Neuronal stem cell (in vitro differentiated cells): ENCODE measurements around the gene C9orf57.
"Not testable (repeated sequence)": the region's sequence is repeated elsewhere in the genome, so short reads cannot be mapped to it uniquely, and the experiment has no call there.

ENCODE experiments used
- DNase-seq: peaks from one replicate; pipeline ENCODE4 v3.0.0-alpha.2; 2013; ENCODE audit warnings: low spot score
- H2AFZ ChIP-seq: one replicate; pipeline ENCODE4 v1.6.1; 2013; ENCODE audit warnings: mild to moderate bottlenecking, low read length, inconsistent platforms
- H2AK5ac ChIP-seq: 2 replicates; pipeline ENCODE4 v1.6.1; 2013; ENCODE audit warnings: low read depth, mild to moderate bottlenecking, inconsistent platforms, low read length, moderate library complexity, mixed read lengths
- H2BK120ac ChIP-seq: 2 replicates; pipeline ENCODE4 v1.6.1; 2013; ENCODE audit warnings: low read depth, mild to moderate bottlenecking, inconsistent platforms, low read length, moderate library complexity, mixed read lengths
- H2BK12ac ChIP-seq: one replicate; pipeline ENCODE4 v1.6.1; 2013; ENCODE audit warnings: low read length, inconsistent platforms
- H2BK15ac ChIP-seq: 2 replicates; pipeline ENCODE4 v1.6.1; 2013; ENCODE audit warnings: mild to moderate bottlenecking, low read length, inconsistent platforms, mixed read lengths
- H2BK5ac ChIP-seq: one replicate; pipeline ENCODE4 v1.6.1; 2013; ENCODE audit warnings: inconsistent platforms, mild to moderate bottlenecking, low read length, moderate library complexity
- H3K14ac ChIP-seq: one replicate; pipeline ENCODE4 v1.6.1; 2013; ENCODE audit warnings: low read length, inconsistent platforms
- H3K18ac ChIP-seq: 2 replicates; pipeline ENCODE4 v1.6.1; 2013; ENCODE audit warnings: low read length, inconsistent platforms
- H3K23ac ChIP-seq: 2 replicates; pipeline ENCODE4 v1.6.1; 2013; ENCODE audit warnings: low read depth, mild to moderate bottlenecking, mixed read lengths, low read length, inconsistent platforms; ENCODE audit not compliant: poor library complexity
- H3K27ac ChIP-seq: replicated peaks from 3 replicates; pipeline ENCODE4 v1.5.1; 2013; ENCODE audit warnings: low read length, inconsistent platforms
- H3K27me3 ChIP-seq, 3 experiments: 2 replicates each; pipeline ENCODE4 v1.6.1; 2013; ENCODE audit warnings: low read length in 3 of 3, mild to moderate bottlenecking in 2 of 3, inconsistent platforms in 1 of 3, low read depth in 1 of 3, mixed read lengths in 1 of 3, moderate library complexity in 1 of 3; ENCODE audit not compliant: control insufficient read depth in 3 of 3, insufficient read depth in 3 of 3
- H3K36me3 ChIP-seq, 2 donors: replicated peaks in 1 of 2; 2 replicates each; pipeline ENCODE4 v1.6.1; 2013; ENCODE audit warnings: low read length in 2 of 2; ENCODE audit not compliant: control insufficient read depth in 2 of 2, insufficient read depth in 2 of 2
- H3K4ac ChIP-seq: 2 replicates; pipeline ENCODE4 v1.6.1; 2013; ENCODE audit warnings: inconsistent platforms, mild to moderate bottlenecking, low read length, moderate library complexity
- H3K4me1 ChIP-seq, 2 donors: 1 replicate in 1 of 2; 2 replicates in 1 of 2; pipeline ENCODE4 v1.6.1; 2013; ENCODE audit warnings: low read length in 2 of 2, low read depth in 1 of 2; ENCODE audit not compliant: control insufficient read depth in 2 of 2, insufficient read depth in 1 of 2
- H3K4me2 ChIP-seq: one replicate; pipeline ENCODE4 v1.6.1; 2013; ENCODE audit warnings: mild to moderate bottlenecking, low read length, inconsistent platforms; ENCODE audit not compliant: insufficient read depth, poor library complexity, severe bottlenecking
- H3K4me3 ChIP-seq, 2 donors: 2 replicates each; pipeline ENCODE4 v1.5.1; 2013; ENCODE audit warnings: low read length in 2 of 2, mild to moderate bottlenecking in 2 of 2, inconsistent platforms in 1 of 2, moderate library complexity in 1 of 2
- H3K79me1 ChIP-seq: one replicate; pipeline ENCODE4 v1.6.1; 2013; ENCODE audit warnings: low read depth, mild to moderate bottlenecking, inconsistent platforms, low read length, moderate library complexity
- H3K9ac ChIP-seq: one replicate; pipeline ENCODE4 v1.6.1; 2013; ENCODE audit warnings: mild to moderate bottlenecking, low read depth, low read length, inconsistent platforms; ENCODE audit not compliant: poor library complexity
- H3K9me3 ChIP-seq, 2 donors: replicated peaks in 1 of 2; 2 replicates each; pipeline versions ENCODE3 to v1.6.1; 2013; ENCODE audit warnings: low read length in 2 of 2, mild to moderate bottlenecking in 2 of 2, inconsistent platforms in 1 of 2, low read depth in 1 of 2, mixed read lengths in 1 of 2, moderate library complexity in 1 of 2; ENCODE audit not compliant: control insufficient read depth in 2 of 2, insufficient read depth in 1 of 2
- H4K8ac ChIP-seq: one replicate; pipeline ENCODE4 v1.6.1; 2013; ENCODE audit warnings: low read depth, mild to moderate bottlenecking, inconsistent platforms, low read length, moderate library complexity
- H4K91ac ChIP-seq: one replicate; pipeline ENCODE4 v1.6.1; 2013; ENCODE audit warnings: low read length, low read depth, mild to moderate bottlenecking, inconsistent platforms; ENCODE audit not compliant: poor library complexity
- WGBS, 2 donors: extraction: QIAGEN DNeasy Blood & Tissue Kit; methylation state at CpG; one replicate each; pipeline ENCODE4 v1.1.7; 2013; ENCODE audit warnings: missing lambda C conversion rate in 2 of 2, mixed read lengths in 1 of 2; ENCODE audit not compliant: insufficient read length in 2 of 2, insufficient replicate concordance in 1 of 2; ENCODE audit errors: extremely low coverage in 2 of 2; 5-methylcytosine and 5-hydroxymethylcytosine counted together

The C9orf57 gene

DNA sequence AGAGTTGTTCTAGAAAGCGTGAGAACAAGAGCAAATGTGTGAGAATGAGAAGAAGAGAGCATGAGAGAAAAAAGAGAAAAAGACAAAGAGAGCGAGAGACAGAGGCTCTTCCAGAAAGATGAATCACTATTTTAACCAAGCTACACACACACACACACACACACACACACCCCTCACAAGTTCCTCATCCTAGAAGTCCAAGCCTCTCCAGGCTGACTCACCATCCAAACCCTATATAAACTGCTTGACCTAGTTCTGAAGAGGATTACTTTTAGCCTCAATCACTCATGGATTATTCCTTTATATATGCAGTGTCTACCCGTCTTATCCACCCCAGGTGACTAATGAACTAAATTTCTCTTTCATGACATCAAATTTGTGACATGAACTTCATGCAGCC, 37.6 kb downstream of the C9orf57 start:
- Histone ChIP-seq H3K79me1 (no peaks in the 10 kb centered on the region), H2BK120ac (no peak overlapping the region), H2AFZ (no peak overlapping the region), H3K27me3 (no peaks in the 10 kb centered on the region), H3K4me1 (no peaks in the 10 kb centered on the region), H3K4me3 (no peak overlapping the region), H3K36me3 (no peaks in the 10 kb centered on the region), H4K91ac (no peak overlapping the region), H3K9me3 (peaks cover 0 to 2% of the 10 kb centered on the region in 2 donors), H3K14ac (no peak overlapping the region), H3K18ac (no peak overlapping the region), H3K4me2 (no peak overlapping the region), H2AK5ac (no peak overlapping the region), H2BK15ac (no peak overlapping the region), H4K8ac (no peak overlapping the region), H3K4ac (no peak overlapping the region), H3K27ac (no peak overlapping the region), H2BK5ac (no peak overlapping the region), H2BK12ac (no peak overlapping the region), H3K23ac (no peak overlapping the region), H3K9ac (no peak overlapping the region)
- no peak for DNase-seq
- WGBS, 2 donors: no CpG with 5 or more reads among the region's 3 CpGs

DNA sequence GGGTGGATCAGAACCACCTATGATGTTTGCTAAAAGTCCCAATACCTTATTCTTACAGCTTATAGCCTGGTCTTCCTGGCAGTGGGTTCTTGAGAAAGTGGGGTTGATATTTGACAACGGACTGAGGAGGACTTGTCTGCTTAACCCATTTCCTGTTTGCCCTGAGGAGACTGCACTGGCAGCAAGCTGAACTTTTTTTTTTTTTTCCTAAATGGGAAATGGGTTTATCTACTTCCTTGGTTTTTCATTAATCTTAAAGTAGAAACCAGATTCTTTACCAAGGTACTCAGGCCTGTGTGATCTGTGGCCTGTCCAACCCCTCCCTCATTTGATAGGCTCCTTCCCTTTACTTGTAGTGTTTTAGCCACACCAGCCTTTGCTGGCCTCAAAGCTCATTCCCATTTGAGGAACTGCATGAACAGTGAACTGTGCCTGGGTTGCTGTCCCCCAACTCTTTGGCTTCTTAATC, 47.1 kb downstream of the C9orf57 start:
- no peak overlapping the region for H4K91ac ChIP-seq
- H3K4me2 ChIP-seq: no peak overlapping the region
- H3K9ac ChIP-seq: no peak overlapping the region
- no peaks in the 10 kb centered on the region for H3K79me1 ChIP-seq
- no peak overlapping the region for H2BK5ac ChIP-seq
- H3K4ac ChIP-seq: no peak overlapping the region
- no peak overlapping the region for H2AK5ac ChIP-seq
- H3K27ac ChIP-seq: no peak overlapping the region
- H3K23ac ChIP-seq: no peak overlapping the region
- H3K9me3 ChIP-seq: no peaks in the 10 kb centered on the region
- no peak for DNase-seq
- H3K4me3 ChIP-seq: no peak overlapping the region
- H3K14ac ChIP-seq: no peak overlapping the region
- H3K36me3 ChIP-seq: no peaks in the 10 kb centered on the region
- WGBS, 2 donors: no CpG with 5 or more reads among the region's 1 CpG
- no peak overlapping the region for H2BK12ac ChIP-seq
- H3K4me1 ChIP-seq: no peaks in the 10 kb centered on the region
- H2AFZ ChIP-seq: no peak overlapping the region
- no peak overlapping the region for H2BK120ac ChIP-seq
- no peaks in the 10 kb centered on the region for H3K27me3 ChIP-seq
- H3K18ac ChIP-seq: no peak overlapping the region
- no peak overlapping the region for H2BK15ac ChIP-seq
- H4K8ac ChIP-seq: no peak overlapping the region

DNA sequence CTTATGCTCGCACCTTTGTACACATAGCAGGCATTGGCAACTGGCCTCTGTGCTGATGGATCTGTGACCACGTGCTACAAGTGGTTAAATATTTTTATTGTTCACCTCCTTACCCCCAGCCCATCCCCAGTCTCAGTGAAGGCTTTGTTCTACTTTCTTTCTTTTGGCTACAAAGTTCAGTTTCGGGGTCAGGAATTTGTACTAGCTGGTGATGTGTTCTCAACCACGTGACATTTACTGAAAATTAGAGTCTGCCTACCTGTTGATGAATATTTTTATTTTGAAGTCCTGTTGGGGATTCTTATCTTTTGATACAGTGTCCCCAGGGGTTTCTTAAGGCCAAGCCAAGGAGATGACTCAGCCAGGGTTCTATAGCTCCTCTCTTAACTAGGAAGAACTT, 47.8 kb downstream of the C9orf57 start:
- Histone ChIP-seq H3K4me3 (no peak overlapping the region), H3K4ac (no peak overlapping the region), H2BK120ac (no peak overlapping the region), H2AK5ac (no peak overlapping the region), H2BK12ac (no peak overlapping the region), H3K14ac (no peak overlapping the region), H3K18ac (no peak overlapping the region), H3K36me3 (no peaks in the 10 kb centered on the region), H3K79me1 (no peaks in the 10 kb centered on the region), H3K9ac (no peak overlapping the region), H2AFZ (no peak overlapping the region), H3K27ac (no peak overlapping the region), H2BK15ac (no peak overlapping the region), H4K8ac (no peak overlapping the region), H3K23ac (no peak overlapping the region), H3K4me2 (no peak overlapping the region), H2BK5ac (no peak overlapping the region), H4K91ac (no peak overlapping the region), H3K4me1 (no peaks in the 10 kb centered on the region), H3K27me3 (no peaks in the 10 kb centered on the region), H3K9me3 (no peaks in the 10 kb centered on the region)
- no CpG with 5 or more reads among the region's 4 CpGs for WGBS, 2 donors
- no peak for DNase-seq

DNA sequence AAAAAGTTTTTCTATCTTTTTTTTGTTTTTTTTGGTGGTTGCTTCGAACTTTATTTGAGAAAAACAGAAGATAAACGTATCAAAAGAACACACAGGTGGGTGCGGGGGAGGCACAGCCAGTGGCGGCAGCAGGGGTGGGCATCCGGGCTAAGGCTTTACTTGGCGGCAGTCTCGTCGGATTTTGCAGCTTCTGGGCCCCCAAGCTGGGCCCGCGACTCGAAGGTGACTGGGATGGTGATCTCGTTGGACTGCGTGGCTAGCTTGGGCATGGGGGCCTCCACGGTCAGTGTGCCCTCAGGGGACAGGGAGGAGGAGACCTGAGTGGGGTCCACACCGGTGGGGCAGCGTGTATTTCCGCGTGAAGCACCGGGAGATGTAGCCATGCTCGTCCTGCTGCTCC, 52.7 kb downstream of the C9orf57 start:
- H3K9me3 ChIP-seq, H2AFZ ChIP-seq, H3K4me1 ChIP-seq, H3K14ac ChIP-seq, H3K27ac ChIP-seq, H3K36me3 ChIP-seq, H2BK120ac ChIP-seq, H2AK5ac ChIP-seq, H3K27me3 ChIP-seq, H3K4me3 ChIP-seq, H3K9ac ChIP-seq, H2BK12ac ChIP-seq, H3K4ac ChIP-seq, H3K4me2 ChIP-seq, H2BK5ac ChIP-seq, H4K91ac ChIP-seq, H4K8ac ChIP-seq, H3K23ac ChIP-seq, H3K79me1 ChIP-seq, DNase-seq, H2BK15ac ChIP-seq: not testable (repeated sequence)
- WGBS, 2 donors: no CpG with 5 or more reads among the region's 20 CpGs
- peak overlapping the region; percentile 71 for H3K18ac ChIP-seq
